ENCODE measurements around the gene MRPL52.
A peak's percentile ranks its signal among the peaks of the same experiment; 100 is the strongest.
"Not testable (repeated sequence)": the region's sequence is repeated elsewhere in the genome, so short reads cannot be mapped to it uniquely, and the experiment has no call there.

MRPL52 gene

DNA sequence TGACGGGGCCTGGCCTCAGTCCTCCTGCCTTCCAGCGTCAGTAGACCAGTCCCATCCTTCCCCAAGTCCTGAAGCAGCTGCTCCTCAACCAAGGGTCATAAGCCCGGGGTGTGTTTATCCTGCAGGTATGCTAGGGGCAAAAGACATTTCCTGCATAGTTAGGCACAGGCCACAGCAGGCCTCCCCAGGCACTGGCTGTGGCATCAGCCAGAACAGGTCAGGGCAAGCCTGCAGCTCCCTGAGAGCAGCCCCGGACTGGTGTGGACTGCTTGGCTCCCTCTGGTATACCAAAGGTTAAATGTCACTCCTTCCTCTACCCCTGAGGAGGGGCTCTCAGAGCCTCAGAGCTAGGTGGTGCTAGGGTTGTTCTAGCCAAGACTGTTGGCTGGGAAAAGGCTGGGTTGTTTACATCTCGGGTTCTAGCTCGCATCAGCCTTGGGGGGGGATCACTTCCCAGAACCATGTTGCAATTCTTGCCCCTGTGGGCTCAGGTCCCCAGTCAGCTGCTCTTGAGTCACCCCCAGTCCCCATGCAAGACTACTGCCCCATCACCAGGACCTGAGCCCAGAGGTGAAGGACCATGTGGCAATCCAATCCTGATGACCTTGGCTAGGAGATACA is 9.6 kb downstream of the MRPL52 start:
- DNase-seq: no peak

DNA sequence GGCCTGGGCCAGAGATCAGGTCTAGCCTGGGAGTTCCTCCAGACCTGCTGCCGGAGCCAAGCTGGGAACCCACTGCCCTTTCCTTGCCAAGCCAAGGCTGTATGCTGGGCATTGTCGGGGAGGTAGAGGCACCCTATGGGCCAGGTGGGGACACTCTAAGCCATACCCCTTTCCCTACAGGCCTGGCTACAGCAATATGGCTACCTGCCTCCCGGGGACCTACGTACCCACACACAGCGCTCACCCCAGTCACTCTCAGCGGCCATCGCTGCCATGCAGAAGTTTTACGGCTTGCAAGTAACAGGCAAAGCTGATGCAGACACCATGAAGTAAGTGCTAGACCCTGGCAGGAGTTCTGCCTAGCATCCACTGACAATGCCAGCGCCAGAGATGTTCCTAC is 11.6 kb downstream of the MRPL52 start:
- no peak for DNase-seq

DNA sequence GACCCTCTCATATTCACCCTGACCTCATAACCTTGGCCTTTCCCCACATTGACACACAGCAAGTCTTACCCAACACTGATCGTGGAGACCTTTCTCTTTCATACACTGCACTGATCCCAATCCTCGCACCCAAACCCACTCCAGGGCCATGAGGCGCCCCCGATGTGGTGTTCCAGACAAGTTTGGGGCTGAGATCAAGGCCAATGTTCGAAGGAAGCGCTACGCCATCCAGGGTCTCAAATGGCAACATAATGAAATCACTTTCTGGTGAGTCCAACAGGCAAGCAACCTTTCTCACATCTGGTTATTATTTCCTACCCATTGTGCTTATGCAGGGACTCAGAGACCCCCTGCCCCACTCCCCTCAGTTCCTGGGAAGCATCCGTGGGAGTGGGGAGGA is 12.1 kb downstream of the MRPL52 start:
- DNase-seq: no peak

DNA sequence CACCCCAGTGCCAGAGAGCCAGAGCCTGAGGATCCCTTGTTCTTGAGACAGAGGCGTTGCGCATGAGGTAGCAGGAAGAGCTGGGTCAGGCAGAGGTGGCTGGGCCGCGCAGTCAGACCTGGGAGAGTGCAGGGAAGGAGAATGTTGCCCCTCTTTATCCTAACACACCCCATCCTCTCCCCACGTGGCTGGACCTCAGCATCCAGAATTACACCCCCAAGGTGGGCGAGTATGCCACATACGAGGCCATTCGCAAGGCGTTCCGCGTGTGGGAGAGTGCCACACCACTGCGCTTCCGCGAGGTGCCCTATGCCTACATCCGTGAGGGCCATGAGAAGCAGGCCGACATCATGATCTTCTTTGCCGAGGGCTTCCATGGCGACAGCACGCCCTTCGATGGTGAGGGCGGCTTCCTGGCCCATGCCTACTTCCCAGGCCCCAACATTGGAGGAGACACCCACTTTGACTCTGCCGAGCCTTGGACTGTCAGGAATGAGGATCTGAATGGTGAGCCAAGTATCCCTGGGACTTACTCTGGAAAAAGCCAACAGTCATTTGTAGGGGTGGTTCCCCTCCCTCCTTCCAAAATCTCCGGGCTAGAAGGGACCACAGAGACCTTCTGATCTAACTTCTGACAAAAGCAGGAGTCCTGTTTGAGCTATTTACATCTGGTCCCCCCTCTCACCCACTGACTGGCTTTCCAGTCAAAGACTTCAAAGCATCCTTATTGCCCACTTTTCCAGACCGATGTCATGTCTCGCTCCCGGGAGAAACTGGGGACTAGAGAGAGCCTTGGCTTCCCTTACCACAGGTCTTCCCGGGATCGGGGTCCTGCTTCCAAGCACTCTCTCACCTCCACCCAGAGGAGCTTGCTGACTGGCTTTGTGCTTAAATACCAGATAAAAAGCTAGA is 12.8 kb downstream of the MRPL52 start:
- DNase-seq: no peak

DNA sequence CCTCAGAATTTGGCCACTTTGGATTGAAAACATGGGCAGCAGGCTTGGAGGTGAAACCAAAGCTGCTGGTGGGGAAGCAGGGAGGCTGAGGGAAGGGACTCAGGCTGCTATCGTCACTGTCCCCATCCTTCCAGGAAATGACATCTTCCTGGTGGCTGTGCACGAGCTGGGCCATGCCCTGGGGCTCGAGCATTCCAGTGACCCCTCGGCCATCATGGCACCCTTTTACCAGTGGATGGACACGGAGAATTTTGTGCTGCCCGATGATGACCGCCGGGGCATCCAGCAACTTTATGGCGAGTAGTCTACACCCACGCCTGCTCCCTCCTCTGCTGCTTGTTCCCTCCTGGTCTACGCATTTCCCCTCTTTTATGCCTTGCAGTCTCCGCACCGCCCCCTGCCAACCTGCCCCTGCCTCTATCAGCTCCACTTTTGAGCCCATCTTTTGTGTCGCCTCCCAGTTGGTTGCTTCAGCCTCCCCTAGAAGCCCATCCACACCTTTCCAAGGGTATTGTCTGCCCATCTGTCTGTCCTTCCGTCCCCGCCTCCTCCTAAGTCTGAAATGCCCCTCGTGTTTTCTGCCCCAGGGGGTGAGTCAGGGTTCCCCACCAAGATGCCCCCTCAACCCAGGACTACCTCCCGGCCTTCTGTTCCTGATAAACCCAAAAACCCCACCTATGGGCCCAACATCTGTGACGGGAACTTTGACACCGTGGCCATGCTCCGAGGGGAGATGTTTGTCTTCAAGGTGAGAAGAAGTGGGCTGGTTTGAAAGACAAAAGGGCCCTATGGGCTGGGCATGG is 13.6 kb downstream of the MRPL52 start:
- no peak for DNase-seq

DNA sequence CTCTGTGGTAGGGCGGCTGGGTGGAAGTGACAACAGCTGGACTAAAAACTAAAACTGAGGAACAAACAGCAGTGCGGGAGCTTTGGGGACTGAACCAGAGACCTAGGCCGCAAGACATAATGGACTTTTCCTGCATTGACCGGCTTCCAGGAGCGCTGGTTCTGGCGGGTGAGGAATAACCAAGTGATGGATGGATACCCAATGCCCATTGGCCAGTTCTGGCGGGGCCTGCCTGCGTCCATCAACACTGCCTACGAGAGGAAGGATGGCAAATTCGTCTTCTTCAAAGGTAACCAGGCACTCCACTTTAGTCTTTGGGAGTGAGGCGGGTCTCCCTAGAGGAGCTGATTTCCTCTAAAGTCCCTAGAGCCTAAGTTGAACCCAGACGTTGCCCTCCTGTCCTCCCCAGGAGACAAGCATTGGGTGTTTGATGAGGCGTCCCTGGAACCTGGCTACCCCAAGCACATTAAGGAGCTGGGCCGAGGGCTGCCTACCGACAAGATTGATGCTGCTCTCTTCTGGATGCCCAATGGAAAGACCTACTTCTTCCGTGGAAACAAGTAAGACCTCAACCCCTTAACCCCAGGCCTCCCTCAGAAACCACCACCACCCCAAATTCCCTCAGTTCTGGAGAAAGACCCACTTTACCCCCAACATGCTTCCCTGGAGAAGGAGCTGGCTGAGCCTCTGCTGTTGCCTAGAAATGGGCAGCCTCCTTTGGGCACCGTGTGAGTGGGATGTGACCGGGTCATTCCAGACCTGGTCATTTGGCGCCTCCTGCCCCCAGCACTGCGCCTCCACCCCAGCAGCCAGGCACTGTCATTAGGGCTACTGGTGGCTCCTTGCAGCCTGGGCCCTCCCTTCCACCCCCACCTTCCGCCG is 14.8 kb downstream of the MRPL52 start:
- DNase-seq: no peak

DNA sequence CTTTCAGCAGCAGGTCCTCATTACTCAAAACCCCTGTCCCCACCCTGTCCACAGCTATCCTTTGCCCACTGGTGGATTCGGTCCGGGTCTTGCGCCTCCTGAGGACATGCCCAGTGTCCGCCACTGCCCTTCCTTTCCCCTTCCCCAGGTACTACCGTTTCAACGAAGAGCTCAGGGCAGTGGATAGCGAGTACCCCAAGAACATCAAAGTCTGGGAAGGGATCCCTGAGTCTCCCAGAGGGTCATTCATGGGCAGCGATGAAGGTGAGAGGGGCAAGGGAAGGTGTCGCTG is 15.4 kb downstream of the MRPL52 start:
- no peak for DNase-seq

DNA sequence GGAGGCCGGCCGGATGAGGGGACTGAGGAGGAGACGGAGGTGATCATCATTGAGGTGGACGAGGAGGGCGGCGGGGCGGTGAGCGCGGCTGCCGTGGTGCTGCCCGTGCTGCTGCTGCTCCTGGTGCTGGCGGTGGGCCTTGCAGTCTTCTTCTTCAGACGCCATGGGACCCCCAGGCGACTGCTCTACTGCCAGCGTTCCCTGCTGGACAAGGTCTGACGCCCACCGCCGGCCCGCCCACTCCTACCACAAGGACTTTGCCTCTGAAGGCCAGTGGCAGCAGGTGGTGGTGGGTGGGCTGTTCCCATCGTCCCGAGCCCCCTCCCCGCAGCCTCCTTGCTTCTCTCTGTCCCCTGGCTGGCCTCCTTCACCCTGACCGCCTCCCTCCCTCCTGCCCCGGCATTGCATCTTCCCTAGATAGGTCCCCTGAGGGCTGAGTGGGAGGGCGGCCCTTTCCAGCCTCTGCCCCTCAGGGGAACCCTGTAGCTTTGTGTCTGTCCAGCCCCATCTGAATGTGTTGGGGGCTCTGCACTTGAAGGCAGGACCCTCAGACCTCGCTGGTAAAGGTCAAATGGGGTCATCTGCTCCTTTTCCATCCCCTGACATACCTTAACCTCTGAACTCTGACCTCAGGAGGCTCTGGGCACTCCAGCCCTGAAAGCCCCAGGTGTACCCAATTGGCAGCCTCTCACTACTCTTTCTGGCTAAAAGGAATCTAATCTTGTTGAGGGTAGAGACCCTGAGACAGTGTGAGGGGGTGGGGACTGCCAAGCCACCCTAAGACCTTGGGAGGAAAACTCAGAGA is 16.3 kb downstream of the MRPL52 start:
- DNase-seq: no peak

DNA sequence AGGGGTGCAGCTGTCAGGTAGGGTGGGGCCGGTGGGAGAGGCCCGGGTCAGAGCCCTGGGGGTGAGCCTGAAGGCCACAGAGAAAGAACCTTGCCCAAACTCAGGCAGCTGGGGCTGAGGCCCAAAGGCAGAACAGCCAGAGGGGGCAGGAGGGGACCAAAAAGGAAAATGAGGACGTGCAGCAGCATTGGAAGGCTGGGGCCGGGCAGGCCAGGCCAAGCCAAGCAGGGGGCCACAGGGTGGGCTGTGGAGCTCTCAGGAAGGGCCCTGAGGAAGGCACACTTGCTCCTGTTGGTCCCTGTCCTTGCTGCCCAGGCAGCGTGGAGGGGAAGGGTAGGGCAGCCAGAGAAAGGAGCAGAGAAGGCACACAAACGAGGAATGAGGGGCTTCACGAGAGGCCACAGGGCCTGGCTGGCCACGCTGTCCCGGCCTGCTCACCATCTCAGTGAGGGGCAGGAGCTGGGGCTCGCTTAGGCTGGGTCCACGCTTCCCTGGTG is 17.2 kb downstream of the MRPL52 start:
- DNase-seq: no peak

DNA sequence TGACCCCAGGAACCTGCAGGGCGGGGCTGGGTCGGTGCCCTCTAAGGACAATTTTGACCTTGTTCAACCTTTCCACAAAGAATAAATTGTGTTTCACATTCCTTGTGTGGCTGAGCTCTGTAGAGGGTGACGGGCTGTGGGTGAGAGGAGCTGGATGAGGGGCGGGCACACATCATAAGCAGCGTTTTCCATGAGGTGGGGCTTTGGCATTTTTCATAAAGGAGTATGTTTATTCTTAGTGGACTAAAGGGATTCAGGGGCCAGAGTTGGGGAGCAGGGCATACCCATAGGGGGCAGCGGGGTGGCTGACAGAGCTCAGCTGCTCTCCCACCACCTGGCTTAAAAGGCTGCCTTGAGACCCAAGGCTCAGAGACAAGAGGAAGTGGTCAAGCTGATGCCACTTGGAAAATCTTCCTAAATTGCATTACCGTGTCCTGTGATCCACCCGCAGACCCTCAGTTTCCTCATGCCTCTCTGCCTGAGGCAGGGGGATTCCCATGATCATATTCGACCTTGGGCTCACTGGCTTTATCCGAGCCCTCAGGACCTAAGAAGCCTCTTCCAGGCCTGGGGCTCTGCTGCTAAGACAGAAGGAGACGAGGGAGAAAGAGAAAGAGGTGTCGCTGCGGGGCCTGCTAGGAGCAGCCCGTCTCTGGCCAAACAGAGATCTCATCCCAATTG is 18.1 kb downstream of the MRPL52 start:
- peak; percentile 90 to 99 for DNase-seq

DNA sequence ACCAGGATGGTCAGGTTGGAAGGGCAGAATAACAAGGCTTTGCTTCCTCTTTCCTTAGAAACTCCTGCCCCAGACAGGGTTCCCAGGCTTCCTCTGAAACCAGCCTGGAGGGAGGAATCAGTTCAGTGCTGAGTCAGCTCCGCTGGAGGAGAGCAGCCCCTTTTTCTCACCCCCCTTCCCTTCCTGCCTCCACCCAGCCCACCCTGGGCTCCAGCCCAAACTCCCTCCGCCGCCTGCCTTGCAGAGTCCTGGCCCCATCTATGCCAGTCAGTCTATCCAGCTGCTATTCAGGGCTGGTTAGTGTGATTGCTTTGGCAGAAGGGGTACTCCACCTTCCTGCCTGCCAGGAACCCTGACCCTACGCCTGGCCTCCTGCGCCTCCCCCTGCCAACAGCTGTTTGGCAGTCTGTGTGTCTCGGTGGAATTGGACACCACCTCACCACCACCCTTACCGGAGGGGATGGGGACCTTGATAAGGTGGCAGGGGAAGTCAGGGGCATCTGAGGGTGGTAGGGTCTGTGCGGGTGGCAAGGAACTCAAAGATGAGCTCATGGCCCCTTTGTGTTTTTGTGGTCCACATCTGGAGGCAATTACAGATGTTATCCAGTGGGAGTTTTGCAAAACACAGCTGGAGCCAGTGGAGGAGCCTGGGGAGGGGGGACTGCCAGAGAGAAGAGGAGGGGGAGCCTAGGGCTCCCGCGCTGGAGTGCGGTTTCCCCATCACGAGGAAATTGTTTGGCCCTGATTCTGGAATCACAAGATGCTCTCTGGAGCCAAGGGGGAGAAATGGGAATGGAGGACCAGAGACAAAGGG is 18.9 kb downstream of the MRPL52 start:
- peak; percentile 61 to 88 for DNase-seq

DNA sequence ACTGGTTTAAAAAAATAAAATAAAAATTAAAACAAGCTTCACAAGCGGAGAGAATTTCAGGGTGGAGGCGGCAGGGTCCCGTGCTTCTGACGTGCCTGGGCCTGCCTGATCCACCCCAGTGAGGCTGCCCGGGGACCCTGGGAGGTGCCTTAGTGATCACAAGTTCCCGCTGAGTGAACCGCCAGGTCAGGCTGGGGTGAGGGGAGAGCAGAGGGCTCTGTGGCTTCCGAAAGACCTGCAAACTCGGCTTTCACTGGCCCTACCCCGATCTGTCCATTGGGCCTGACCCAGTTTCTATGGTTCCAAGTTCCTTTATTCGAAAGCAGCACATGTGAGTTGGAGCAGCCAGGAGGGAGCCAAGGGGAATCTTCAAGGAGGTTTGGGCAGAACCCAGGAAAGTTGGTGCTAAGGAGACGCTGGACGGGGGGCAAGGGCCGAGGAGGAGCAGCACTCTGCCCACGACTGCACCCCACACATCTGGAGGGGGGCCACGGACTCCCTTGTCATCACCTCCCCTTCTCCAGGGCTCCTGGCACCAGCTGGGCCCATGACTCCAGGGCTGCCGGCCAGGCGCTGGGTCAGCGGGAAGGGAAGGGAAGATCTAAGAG is 19.6 kb downstream of the MRPL52 start:
- DNase-seq: no peak

DNA sequence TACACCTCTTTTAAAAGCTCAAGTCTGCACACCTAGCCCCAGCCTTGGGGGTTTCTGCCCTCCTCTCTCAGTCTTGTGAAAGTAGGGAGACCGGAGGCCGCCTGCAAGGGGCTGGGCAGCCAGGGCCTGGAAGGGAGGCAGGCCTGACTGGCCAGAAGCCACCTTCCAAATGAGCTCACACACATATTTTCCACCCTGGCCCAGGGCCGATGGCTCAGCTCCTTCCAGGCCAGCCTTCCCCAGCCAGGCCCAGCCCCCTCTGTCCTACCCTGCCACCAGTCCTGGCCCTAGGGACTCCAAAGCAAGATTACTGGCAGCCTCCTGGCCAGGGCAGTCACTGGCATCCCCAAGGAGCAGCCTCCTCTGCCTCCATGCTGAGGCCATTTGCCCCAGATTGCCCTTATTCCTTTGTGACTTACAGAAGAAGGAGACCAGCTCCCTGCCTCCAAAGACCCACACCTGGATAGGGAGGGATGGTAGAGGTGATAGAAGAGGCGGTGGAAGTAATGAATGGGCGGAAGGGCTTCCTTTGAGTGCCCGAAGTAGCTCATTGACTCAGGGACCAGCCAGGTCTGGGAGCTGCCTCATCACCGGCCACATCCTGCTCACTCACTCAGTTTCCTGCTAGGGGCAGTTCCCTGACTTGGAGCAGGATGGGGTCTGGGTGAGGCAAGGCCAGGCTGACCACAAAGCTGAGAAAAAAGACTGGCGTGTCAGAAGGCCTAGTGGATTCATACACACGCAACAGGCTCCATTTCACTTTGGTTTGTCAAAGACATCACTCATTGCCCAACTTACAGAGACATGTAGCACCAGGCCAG is 21.5 kb downstream of the MRPL52 start:
- peak; percentile 68 to 83 for DNase-seq

DNA sequence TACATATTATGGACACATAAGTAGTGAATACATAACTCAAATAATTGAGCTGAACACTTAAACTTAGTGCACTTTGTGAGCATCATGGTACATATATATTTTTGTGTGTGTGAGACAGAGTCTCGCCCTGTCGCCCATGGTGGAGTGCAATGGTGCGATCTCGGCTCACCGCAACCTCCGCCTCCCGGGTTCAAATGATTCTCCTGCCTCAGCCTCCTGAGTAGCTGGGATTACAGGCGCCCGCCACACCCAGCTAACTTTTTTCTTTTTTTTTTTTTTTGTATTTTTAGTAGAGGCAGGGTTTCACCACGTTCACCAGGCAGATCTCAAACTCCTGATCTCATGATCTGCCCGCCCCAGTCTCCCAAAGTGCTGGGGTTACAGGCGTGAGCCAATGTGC is 22.5 kb downstream of the MRPL52 start:
- not testable (repeated sequence) for DNase-seq

DNA sequence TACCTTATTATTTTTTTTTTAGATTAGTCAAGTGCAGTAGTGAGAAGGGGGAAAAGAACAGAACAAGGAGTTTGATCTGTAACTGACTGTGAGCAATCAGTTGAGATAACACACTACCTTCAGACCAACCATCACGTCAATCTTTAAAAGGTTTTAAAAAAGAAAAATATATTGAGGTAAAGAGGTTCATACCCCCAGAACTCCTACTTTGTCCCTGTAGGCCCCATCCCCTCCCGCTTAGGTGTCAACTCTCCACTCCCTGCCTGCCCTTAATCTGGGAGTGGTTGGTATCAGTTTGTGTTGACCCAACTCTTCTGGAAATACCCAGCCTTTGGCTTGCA is 22.9 kb downstream of the MRPL52 start:
- DNase-seq: no peak

DNA sequence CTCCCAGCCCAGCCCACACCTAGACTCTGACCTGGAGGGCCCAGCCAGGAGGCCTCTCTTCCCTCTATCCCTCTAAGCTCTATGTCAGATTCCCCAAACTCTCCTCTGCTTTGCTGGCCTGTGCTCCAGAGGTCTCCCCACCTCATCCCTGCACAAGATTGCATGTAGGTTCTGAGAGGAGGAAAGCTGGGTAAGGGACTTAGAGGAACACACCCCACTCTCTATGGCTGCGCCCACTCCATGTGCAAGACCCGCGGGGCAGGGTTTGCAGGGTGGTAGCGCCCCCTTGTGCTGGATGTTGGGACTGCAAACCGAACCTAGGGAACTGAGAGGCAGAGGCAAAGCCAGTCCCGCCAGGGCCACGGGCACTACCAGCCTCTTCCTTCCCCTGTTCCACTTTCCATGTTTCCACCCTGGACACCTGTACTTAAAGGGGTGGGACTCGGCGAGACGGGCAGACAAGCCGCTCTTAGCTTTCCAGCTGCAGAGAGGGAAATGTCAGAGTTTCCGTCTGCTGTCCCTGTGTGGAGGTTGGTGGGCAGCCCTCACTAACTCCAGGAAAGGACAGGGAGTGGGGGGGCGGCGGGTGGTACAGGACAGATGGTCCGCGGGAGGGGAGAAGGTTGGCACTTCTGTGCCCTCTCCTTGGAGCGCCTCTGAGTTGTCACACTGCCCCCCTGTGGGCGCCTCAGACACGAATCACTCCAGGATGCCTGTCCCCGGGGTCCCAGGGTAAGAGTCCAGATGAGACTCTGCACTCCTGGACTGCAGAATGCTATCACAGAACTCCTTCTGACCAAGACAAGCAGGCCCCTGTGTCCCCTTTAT is 23.5 kb downstream of the MRPL52 start:
- peak; percentile 84 to 100 for DNase-seq

DNA sequence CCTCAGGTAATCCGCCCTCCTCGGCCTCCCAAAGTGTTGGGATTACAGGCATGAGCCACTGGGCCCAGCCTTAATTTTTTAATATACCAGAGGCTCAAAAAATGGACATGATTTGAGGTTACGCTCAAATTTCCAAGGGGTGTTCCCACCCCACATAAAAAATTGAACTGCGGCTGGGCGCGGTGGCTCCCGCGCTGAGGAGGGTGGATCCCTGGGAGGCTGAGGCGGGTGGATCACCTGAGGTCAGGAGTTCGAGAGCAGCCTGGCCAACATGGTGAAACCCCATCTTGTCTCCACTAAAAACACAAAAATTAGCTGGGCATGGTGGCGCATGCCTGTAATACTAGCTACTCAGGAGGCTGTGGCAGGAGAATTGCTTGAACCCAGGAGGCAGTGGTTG is 24.6 kb downstream of the MRPL52 start:
- not testable (repeated sequence) for DNase-seq
